Measurements from ENCODE around the gene ADGRA1. TPM values are rescaled to one million over a fixed set of nuclear protein-coding genes. Genes with fewer than 3 reads are reported as not detected.

ADGRA1 gene
- total and polyA plus RNA-seq, 2 of the 8 experiments (the other 6 are each of a cell fraction or from before 2014, with no cell fraction given) = 0.17 to 0.21 TPM

- Histone ChIP-seq H3K56ac (replicated peaks; ENCODE audit: insufficient read length, low read depth, low read length) (no peak overlapping the region), H2BK20ac (ENCODE audit: low read length) (no peak overlapping the region), H4K5ac (ENCODE audit: insufficient read length, low read depth, low read length) (no peak overlapping the region), H3K36me3 (ENCODE audit: control insufficient read depth in 2 of 4, insufficient read depth in 4 of 4, low read length in 3 of 4) (no peaks in the 10 kb centered on the region), H3K4ac (replicated peaks; ENCODE audit: insufficient read length, low read depth, low read length) (no peak overlapping the region), H4K20me1 (replicated peaks in 1 of 2; ENCODE audit: control insufficient read depth in 1 of 2, insufficient read depth in 2 of 2, low read length in 2 of 2) (peaks cover 3% of the 10 kb centered on the region in 2 experiments), H3K4me2 (ENCODE audit: insufficient read depth in 1 of 2, low read depth in 2 of 2, low read length in 2 of 2) (no peak overlapping the region), H3K79me1 (ENCODE audit: low read depth, low read length) (no peaks in the 10 kb centered on the region), H3K14ac (ENCODE audit: insufficient read length) (no peak overlapping the region), H2BK12ac (ENCODE audit: low read depth, low read length) (no peak overlapping the region), H4K8ac (ENCODE audit: extremely low read depth, insufficient read depth, low read length) (no peak overlapping the region), H2BK15ac (ENCODE audit: low read length) (no peak overlapping the region), H3K23ac (ENCODE audit: insufficient read length) (no peak overlapping the region), H2AFZ (ENCODE audit: low read length) (no peak overlapping the region), H3K4me3 (ENCODE audit: extremely low read depth in 1 of 4, insufficient read depth in 2 of 4, low read depth in 3 of 4, low read length in 4 of 4) (no peak overlapping the region), H3K27ac (ENCODE audit: low read depth, low read length) (no peak overlapping the region), H3K79me2 (ENCODE audit: control insufficient read depth in 1 of 2, insufficient read depth in 2 of 2, low read length in 2 of 2) (no peaks in the 10 kb centered on the region), H2AK5ac (ENCODE audit: low read depth, low read length) (no peak overlapping the region), H3K27me3 (replicated peaks in 1 of 4; ENCODE audit: control insufficient read depth in 3 of 4, extremely low read depth in 1 of 4, insufficient read depth in 3 of 4, low read length in 3 of 4) (peaks cover 4 to 13% (median 12%) of the 10 kb centered on the region in 4 experiments), H3K4me1 (replicated peaks in 1 of 4; ENCODE audit: control insufficient read depth in 3 of 4, insufficient read depth in 4 of 4, low read length in 3 of 4) (no peaks in the 10 kb centered on the region), H2BK5ac (ENCODE audit: low read depth, low read length) (no peak overlapping the region), H3K9ac (replicated peaks in 1 of 4; ENCODE audit: extremely low read depth in 1 of 4, low read depth in 3 of 4, low read length in 3 of 4) (no peak overlapping the region), H3K9me3 (ENCODE audit: insufficient read depth in 2 of 2, low read depth in 1 of 2, low read length in 1 of 2) (no peaks in the 10 kb centered on the region), H2BK120ac (replicated peaks; ENCODE audit: low read depth, low read length) (no peak overlapping the region), H3K23me2 (ENCODE audit: low read depth, low read length) (no peaks in the 10 kb centered on the region; the same call in 1 of the 2 replicates), H4K91ac (replicated peaks; ENCODE audit: insufficient read length, low read length) (no peak overlapping the region), H3K18ac (ENCODE audit: extremely low read depth, low read length) (no peak overlapping the region)
- 90% methylated on average over 14 of the region's 22 CpGs; no CpG with 5 or more reads in 1 of the 2 experiments for WGBS, 2 experiments (ENCODE audit: extremely low coverage in 1 of 2, insufficient coverage in 1 of 2, insufficient read length in 1 of 2, insufficient replicate concordance in 2 of 2, low coverage in 1 of 2, low lambda C conversion rate in 2 of 2, missing lambda C conversion rate in 1 of 2)
- ChIA-PET CTCF (ENCODE audit: partially characterized antibody) (interaction anchor here (0.8 to 0.9 kb wide), 2 partner anchors 9 kb away, joined by 3 read pairs; no protein-coding TSS in a partner anchor), POLR2A (ENCODE audit: partially characterized antibody) (no interaction called here)
- DNase-seq (ENCODE audit: low read depth in 1 of 2, low spot score in 2 of 2) (no peak), FAIRE-seq (no peak)
- TF ChIP-seq RXRA (IDR thresholded peaks at IDR 0.05; ENCODE audit: insufficient read depth, low read depth, low read length) (no peak), BRCA1 (IDR thresholded peaks at IDR 0.05; ENCODE audit: low read depth, low read length) (no peak), CTCF (IDR thresholded peaks at IDR 0.05; ENCODE audit: control extremely low read depth in 1 of 3, insufficient read depth in 1 of 3, low read depth in 1 of 3, low read length in 3 of 3) (no peak), EZH2 (IDR thresholded peaks at IDR 0.05; ENCODE audit: low read depth, low read length, severe bottlenecking) (no peak), SRF (IDR thresholded peaks at IDR 0.05; ENCODE audit: low read depth, low read length) (no peak), CBX5 (IDR thresholded peaks at IDR 0.05; ENCODE audit: low read depth, low read length) (no peak), SUZ12 (IDR thresholded peaks at IDR 0.05; ENCODE audit: low read length) (no peak), TEAD4 (IDR thresholded peaks at IDR 0.05; ENCODE audit: low read depth, low read length) (no peak), HDAC6 (IDR thresholded peaks at IDR 0.05; ENCODE audit: low read depth, low read length) (no peak), E2F6 (IDR thresholded peaks at IDR 0.05) (no peak), JUND (IDR thresholded peaks at IDR 0.05; ENCODE audit: low read length) (no peak), POLR2A (IDR thresholded peaks at IDR 0.05; ENCODE audit: control extremely low read depth in 1 of 2, low read depth in 2 of 2, low read length in 2 of 2) (no peak)
These were observed 6.6 kb downstream of the ADGRA1 start for GRCh38 chr10:133094286-133094685.
